ENCODE data around the gene OGA. TPM values are rescaled to one million over a fixed set of nuclear protein-coding genes. Genes with fewer than 3 reads are reported as not detected.

The OGA gene
- total RNA-seq, 1 experiment from 2014 or later, result 96.1 TPM

DNA sequence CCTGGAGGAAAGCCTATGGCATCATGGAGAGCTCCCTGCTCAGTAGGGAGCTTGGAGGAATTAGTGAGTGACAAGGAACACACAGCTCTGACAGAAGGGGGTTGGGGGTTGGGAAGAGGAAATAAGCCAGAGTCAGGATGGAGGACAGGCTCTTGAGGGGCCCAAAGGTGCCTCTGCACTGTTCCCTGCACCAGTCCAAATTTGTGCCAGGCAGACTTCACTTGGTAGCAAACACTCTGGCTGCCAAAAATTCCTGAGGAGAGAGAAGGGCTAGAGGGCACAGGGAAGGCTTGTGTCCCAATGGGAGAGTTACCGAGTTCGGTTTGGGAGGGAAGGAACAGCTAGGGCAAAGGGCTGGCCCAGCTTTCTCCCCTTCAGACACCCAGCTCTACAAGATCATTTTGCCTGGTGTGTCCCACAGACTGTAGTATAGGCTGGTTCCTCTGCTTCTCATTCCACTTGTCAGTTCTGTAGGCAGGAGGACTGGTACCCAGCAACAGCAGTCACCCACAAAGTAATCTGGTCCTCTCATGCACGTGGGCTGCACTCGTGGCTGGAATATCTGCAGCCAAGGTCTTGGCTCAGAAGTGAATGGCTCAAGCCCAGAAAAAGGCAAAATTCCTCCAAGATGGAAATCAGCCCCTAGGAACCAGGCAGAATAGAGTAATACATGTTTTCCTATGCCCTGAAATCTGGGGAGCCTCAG lies 33.3 kb upstream of the OGA start:
- TF ChIP-seq, protein P1, sequence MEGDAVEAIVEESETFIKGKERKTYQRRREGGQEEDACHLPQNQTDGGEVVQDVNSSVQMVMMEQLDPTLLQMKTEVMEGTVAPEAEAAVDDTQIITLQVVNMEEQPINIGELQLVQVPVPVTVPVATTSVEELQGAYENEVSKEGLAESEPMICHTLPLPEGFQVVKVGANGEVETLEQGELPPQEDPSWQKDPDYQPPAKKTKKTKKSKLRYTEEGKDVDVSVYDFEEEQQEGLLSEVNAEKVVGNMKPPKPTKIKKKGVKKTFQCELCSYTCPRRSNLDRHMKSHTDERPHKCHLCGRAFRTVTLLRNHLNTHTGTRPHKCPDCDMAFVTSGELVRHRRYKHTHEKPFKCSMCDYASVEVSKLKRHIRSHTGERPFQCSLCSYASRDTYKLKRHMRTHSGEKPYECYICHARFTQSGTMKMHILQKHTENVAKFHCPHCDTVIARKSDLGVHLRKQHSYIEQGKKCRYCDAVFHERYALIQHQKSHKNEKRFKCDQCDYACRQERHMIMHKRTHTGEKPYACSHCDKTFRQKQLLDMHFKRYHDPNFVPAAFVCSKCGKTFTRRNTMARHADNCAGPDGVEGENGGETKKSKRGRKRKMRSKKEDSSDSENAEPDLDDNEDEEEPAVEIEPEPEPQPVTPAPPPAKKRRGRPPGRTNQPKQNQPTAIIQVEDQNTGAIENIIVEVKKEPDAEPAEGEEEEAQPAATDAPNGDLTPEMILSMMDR (IDR thresholded peaks at IDR 0.05; ENCODE audit: unreplicated experiment), result no peak
- Mint-ChIP-seq H3K9me3 (ENCODE audit: unreplicated experiment) (no peaks in the 10 kb centered on the region), H3K27me3 (ENCODE audit: insufficient read depth, unreplicated experiment) (no peaks in the 10 kb centered on the region), H3K36me3 (ENCODE audit: insufficient read depth, unreplicated experiment) (peaks cover 20% of the 10 kb centered on the region), H3K4me3 (ENCODE audit: unreplicated experiment) (no peak overlapping the region), H3K4me1 (ENCODE audit: insufficient read depth, unreplicated experiment) (no peaks in the 10 kb centered on the region), H3K27ac (ENCODE audit: low read depth, unreplicated experiment) (no peak overlapping the region)
- CTCF ChIA-PET, result interaction anchor here (0.6 to 5.4 kb wide), 4 partner anchors 10 to 152 kb away, joined by 3 to 29 read pairs (median 6); no protein-coding TSS in a partner anchor
- POLR2A ChIA-PET, result interaction anchor here (1.0 to 1.2 kb wide), 2 partner anchors 9 to 823 kb away, joined by 3 to 5 read pairs; no protein-coding TSS in a partner anchor
- DNase-seq (ENCODE audit: unreplicated experiment), result no peak
- intact Hi-C loops (cut with micrococcal nuclease), result no loop called here
- BruUV-seq (replicated peaks), result no TSS peak

DNA sequence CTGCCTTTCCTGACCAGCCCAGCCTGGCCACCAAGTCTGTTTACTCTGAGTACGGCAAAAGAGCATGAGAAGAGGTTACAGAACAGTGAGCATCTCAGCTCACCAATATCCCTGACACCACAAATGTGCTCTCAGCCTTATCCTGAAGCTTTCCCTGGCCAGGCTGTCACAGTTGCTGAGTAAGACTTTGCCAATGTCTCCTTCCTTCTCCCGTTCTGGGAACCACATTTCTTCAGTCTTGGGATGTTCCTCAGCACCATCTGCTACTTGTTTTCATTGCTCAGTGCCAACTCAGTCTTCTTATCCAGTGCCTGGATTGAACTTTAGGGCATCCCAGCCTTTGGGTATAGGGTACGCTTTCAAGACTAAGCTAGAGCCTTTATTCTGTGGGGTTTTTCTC lies 32.5 kb upstream of the OGA start:
- intact Hi-C loops (cut with micrococcal nuclease), result no loop called here
- peaks cover 22% of the 10 kb centered on the region for H3K36me3 Mint-ChIP-seq (ENCODE audit: insufficient read depth, unreplicated experiment)
- TF ChIP-seq, protein P1 (IDR thresholded peaks at IDR 0.05; ENCODE audit: unreplicated experiment), result no peak
- no peak for DNase-seq (ENCODE audit: unreplicated experiment)
- no TSS peak for BruUV-seq (replicated peaks)
- no peak overlapping the region for H3K4me3 Mint-ChIP-seq (ENCODE audit: unreplicated experiment)
- no peaks in the 10 kb centered on the region for H3K27me3 Mint-ChIP-seq (ENCODE audit: insufficient read depth, unreplicated experiment)
- CTCF ChIA-PET, result interaction anchor here (0.6 to 5.4 kb wide), 3 partner anchors 9 to 263 kb away, joined by 3 to 29 read pairs (median 10); no protein-coding TSS in a partner anchor
- no peaks in the 10 kb centered on the region for H3K9me3 Mint-ChIP-seq (ENCODE audit: unreplicated experiment)
- H3K4me1 Mint-ChIP-seq (ENCODE audit: insufficient read depth, unreplicated experiment), result no peaks in the 10 kb centered on the region
- H3K27ac Mint-ChIP-seq (ENCODE audit: low read depth, unreplicated experiment), result no peak overlapping the region
- POLR2A ChIA-PET, result interaction anchor here (1.0 to 1.2 kb wide), 2 partner anchors 9 to 824 kb away, joined by 3 to 5 read pairs; no protein-coding TSS in a partner anchor

DNA sequence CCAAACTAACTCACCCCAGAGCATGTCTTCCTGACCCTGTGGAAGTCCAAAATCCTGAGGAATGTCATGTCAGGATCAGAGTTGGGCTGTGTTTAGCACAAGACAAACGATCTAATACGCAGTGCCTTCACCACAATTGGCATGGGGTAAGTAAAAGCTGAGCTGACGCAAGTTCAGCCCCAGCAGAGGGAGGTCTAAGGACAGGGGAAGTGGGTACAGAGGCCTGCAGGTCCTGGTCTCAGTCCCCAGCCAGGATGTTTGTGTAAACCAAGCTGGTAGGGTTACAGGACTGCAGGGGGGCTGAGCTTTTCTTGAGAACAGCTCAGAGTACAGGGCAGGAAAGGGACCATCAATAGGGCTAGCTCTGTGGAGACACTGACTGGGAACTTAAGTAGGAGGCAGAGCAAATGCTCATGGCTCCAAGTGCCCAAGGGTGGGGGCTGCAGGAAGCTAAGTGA lies 30.7 kb upstream of the OGA start:
- ChIA-PET POLR2A (interaction anchor here (1.3 kb wide), 1 partner anchor 211 kb away, joined by 3 read pairs; no protein-coding TSS in a partner anchor), CTCF (interaction anchor here (1.0 to 5.4 kb wide), 6 partner anchors 8 to 224 kb away, joined by 3 to 29 read pairs (median 4); no protein-coding TSS in a partner anchor)
- TF ChIP-seq, protein P1 (IDR thresholded peaks at IDR 0.05; ENCODE audit: unreplicated experiment), result no peak
- no peaks in the 10 kb centered on the region for H3K27me3 Mint-ChIP-seq (ENCODE audit: insufficient read depth, unreplicated experiment)
- peaks cover 37% of the 10 kb centered on the region for H3K36me3 Mint-ChIP-seq (ENCODE audit: insufficient read depth, unreplicated experiment)
- no TSS peak for BruUV-seq (replicated peaks)
- no peak overlapping the region for H3K4me3 Mint-ChIP-seq (ENCODE audit: unreplicated experiment)
- intact Hi-C loops (cut with micrococcal nuclease), result no loop called here
- DNase-seq (ENCODE audit: unreplicated experiment), result no peak
- no peaks in the 10 kb centered on the region for H3K4me1 Mint-ChIP-seq (ENCODE audit: insufficient read depth, unreplicated experiment)
- H3K9me3 Mint-ChIP-seq (ENCODE audit: unreplicated experiment), result no peaks in the 10 kb centered on the region
- no peak overlapping the region for H3K27ac Mint-ChIP-seq (ENCODE audit: low read depth, unreplicated experiment)

DNA sequence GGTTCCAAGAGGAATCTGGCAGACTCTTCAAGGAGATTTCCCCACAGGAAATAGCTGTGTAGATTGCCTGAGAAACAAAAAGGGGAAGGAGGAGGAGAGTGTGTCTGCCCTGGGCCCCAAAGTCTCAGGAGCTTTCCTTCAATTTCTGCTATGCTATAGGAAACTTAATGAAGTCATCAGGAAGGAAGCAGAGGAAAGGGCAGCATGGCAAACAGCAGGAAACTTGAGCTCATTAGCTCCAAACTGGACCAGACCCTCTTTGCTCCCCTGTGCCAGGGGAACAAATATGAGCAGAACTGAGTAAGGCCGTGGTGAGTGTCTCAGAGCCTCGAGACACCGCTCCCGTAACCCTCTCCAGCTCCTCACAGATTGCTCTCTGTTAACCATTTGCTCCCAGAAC lies 30.2 kb upstream of the OGA start:
- TF ChIP-seq, protein P1 (IDR thresholded peaks at IDR 0.05; ENCODE audit: unreplicated experiment), result no peak
- CTCF ChIA-PET, result interaction anchor here (0.6 to 2.5 kb wide), 6 partner anchors 11 to 224 kb away, joined by 3 to 7 read pairs (median 4); no protein-coding TSS in a partner anchor
- POLR2A ChIA-PET, result interaction anchor here (1.3 kb wide), 1 partner anchor 211 kb away, joined by 3 read pairs; no protein-coding TSS in a partner anchor
- no peak for DNase-seq (ENCODE audit: unreplicated experiment)
- H3K36me3 Mint-ChIP-seq (ENCODE audit: insufficient read depth, unreplicated experiment), result peaks cover 38% of the 10 kb centered on the region
- no TSS peak for BruUV-seq (replicated peaks)
- no peaks in the 10 kb centered on the region for H3K4me1 Mint-ChIP-seq (ENCODE audit: insufficient read depth, unreplicated experiment)
- no peaks in the 10 kb centered on the region for H3K27me3 Mint-ChIP-seq (ENCODE audit: insufficient read depth, unreplicated experiment)
- H3K9me3 Mint-ChIP-seq (ENCODE audit: unreplicated experiment), result no peaks in the 10 kb centered on the region
- no peak overlapping the region for H3K27ac Mint-ChIP-seq (ENCODE audit: low read depth, unreplicated experiment)
- intact Hi-C loops (cut with micrococcal nuclease), result no loop called here
- H3K4me3 Mint-ChIP-seq (ENCODE audit: unreplicated experiment), result no peak overlapping the region

All from MCF 10A (cell line).